Right cardiac atrium (tissue), 5 donors: ENCODE results near the gene UNCX. TPM values are rescaled to one million over a fixed set of nuclear protein-coding genes. Genes with fewer than 3 reads are reported as not detected.

ENCODE experiments used
- ATAC-seq, 2 donors: fragments of 200-7000 bp; cut with Tn5 transposase; one replicate each; pipeline versions ENCODE4 v1.8.0 to v1.9.1; 2020; ENCODE audit warnings: moderate library complexity in 2 of 2, mild to moderate bottlenecking in 1 of 2
- DNase-seq, 3 donors: peaks; one replicate each; pipeline ENCODE4 v3.0.0-alpha.2; 2020
- H3K27ac ChIP-seq: one replicate; pipeline ENCODE4 v1.5.1; 2013; ENCODE audit warnings: mild to moderate bottlenecking, low read length, control low read depth, moderate library complexity
- H3K27me3 ChIP-seq: one replicate; pipeline ENCODE4 v1.6.1; 2013; ENCODE audit not compliant: control insufficient read depth, insufficient read depth
- H3K4me1 ChIP-seq: one replicate; pipeline ENCODE4 v1.6.1; 2013; ENCODE audit warnings: low read length; ENCODE audit not compliant: control insufficient read depth, insufficient read depth
- H3K4me3 ChIP-seq: one replicate; pipeline ENCODE4 v1.5.1; 2013; ENCODE audit warnings: low read length, control low read depth
- H3K9me3 ChIP-seq: one replicate; pipeline ENCODE4 v1.6.1; 2013; ENCODE audit warnings: low read length; ENCODE audit not compliant: control insufficient read depth
- WGBS: extraction: QIAGEN DNeasy Blood & Tissue Kit; methylation state at CpG from one replicate; pipeline ENCODE4 v1.1.7; 2013; 5-methylcytosine and 5-hydroxymethylcytosine counted together
- intact Hi-C, 4 donors: fragments of 100-400 bp; cut with DNase I; formaldehyde crosslinking; loops; one replicate each; pipeline versions ENCODE4 v1.11.0 to v1.14.0; 2022 to 2023
- polyA plus RNA-seq: library from polyadenylated mRNA; stranded (reverse); fragments of 200-250 nt; gene quantifications from one replicate; pipeline ENCODE4 v1.2.3, GENCODE V29; 2013
- total RNA-seq, 4 donors: library from RNA; stranded (reverse); fragmentation: NEBNext Ultra II Directional; extraction: Animal tissue kit (Norgen Biotek cat#: 25700); gene quantifications; one replicate each; pipeline ENCODE4 v1.2.1, GENCODE V29; 2021
- donor health status: healthy with polysubstance abuse.
- donor health status: DM: no; HTN: yes; CAD: no.
- donor health status: DM: no; HTN: no; CAD: no.
- donor health status: DM: no; HTN: yes; CAD: no; lungs with severe emphysema.
- donor health status: DM: yes; HTN: yes; CAD: no.

The UNCX gene
- total and polyA plus RNA-seq, 5 donors = not detected

- Histone ChIP-seq H3K9me3 (no peaks in the 10 kb centered on the region), H3K4me1 (no peaks in the 10 kb centered on the region), H3K4me3 (no peak overlapping the region), H3K27me3 (no peaks in the 10 kb centered on the region), H3K27ac (no peak overlapping the region)
- 4% methylated on average over 38 of the region's 38 CpGs for WGBS
- intact Hi-C loops = no loop called here
- ATAC-seq (no peak), DNase-seq (peak in 1 of 3 donors; percentile 30)
These were observed 8.6 kb downstream of the UNCX start for GRCh38 chr7:1241258-1241602.

- intact Hi-C loops = no loop called here
- 6% methylated on average over 46 of the region's 51 CpGs for WGBS
- Histone ChIP-seq H3K27me3 (no peaks in the 10 kb centered on the region), H3K4me3 (no peak overlapping the region), H3K4me1 (no peaks in the 10 kb centered on the region), H3K9me3 (no peaks in the 10 kb centered on the region), H3K27ac (no peak overlapping the region)
- no peak for ATAC-seq
- DNase-seq = peak in 1 of 3 donors; percentile 13
These were observed 9.1 kb downstream of the UNCX start for GRCh38 chr7:1241603-1242255.

- ATAC-seq (no peak), DNase-seq (peak in 1 of 3 donors; percentile 9)
- intact Hi-C loops = no loop called here
- 6% methylated on average over 33 of the region's 33 CpGs for WGBS
- H3K4me3 ChIP-seq = no peak overlapping the region
- no peaks in the 10 kb centered on the region for H3K4me1 ChIP-seq
- no peak overlapping the region for H3K27ac ChIP-seq
- no peaks in the 10 kb centered on the region for H3K9me3 ChIP-seq
- H3K27me3 ChIP-seq = no peaks in the 10 kb centered on the region
These were observed 9.6 kb downstream of the UNCX start for GRCh38 chr7:1242256-1242605.

DNA sequence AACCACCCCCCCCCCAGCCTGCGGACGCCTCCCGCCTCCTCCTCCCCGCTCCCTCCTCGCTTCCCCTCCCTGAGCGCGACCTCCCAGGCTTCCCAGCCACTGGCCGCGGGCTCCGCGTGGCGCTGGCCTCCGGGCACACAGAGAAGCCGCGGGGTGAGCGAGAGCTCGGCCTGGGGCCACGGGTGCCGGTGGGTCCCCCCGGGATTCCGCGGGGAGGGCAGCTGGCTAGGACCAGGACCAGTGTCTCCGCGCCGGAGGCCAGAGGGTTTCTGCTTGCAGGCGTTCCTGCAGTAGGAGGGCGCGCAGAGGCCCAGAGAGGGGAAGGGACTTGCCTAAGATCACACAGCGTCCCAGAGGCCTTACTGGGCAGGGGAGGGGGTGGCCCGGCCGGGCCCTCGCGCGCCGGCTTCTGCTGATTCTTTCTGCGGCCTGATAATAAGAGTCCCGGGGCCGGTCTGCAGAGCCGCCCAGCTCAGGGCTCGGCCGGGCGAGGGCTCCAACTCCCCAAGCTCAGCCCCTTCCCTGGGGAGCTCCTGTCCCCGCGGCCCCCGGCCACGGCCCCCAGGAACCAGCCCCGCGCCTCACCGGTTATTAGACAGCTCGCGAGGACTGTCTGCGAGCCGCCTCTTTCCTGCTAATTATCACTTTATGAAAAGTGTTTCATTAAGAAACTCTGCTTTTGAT lies 10.1 kb downstream of the UNCX start:
- Histone ChIP-seq H3K4me1 (no peaks in the 10 kb centered on the region), H3K9me3 (no peaks in the 10 kb centered on the region), H3K27ac (no peak overlapping the region), H3K27me3 (no peaks in the 10 kb centered on the region), H3K4me3 (no peak overlapping the region)
- WGBS = 6% methylated on average over 53 of the region's 53 CpGs
- DNase-seq (peak in 2 of 3 donors; percentile 40 to 47), ATAC-seq (no peak)
- intact Hi-C loops = no loop called here

DNA sequence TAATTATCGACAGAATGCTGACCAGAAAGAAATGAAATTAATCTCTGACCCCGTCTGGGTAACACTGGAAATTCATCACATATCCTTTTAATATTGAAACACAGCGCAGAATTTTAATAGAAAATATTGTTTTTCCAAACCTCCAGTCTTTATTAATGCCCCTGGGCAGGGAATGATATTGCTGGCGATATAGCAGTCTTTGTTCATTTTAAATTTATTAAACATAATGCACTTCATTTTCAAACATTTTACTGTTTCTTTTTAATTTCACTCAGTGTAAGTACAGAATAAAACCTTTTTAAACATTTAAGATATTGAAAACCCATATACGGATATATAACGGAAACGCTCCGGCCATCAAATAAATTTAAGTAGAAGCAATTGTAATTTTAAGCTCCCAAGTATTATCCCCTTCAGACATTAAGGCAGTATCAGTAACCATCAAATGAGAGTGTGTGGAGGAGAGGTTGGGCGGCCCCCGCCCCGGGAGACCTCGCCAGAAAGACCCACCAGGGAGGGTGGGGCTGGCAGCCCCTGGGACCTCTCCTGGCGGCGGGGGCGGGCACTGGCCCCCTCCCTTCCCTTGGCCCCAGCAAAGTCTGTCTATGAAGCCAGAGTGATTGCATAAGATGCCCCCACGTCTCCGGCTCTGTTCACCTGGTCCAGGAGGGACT lies 10.8 kb downstream of the UNCX start:
- intact Hi-C loops = no loop called here
- Histone ChIP-seq H3K27ac (no peak overlapping the region), H3K27me3 (no peaks in the 10 kb centered on the region), H3K9me3 (no peaks in the 10 kb centered on the region), H3K4me3 (no peak overlapping the region), H3K4me1 (no peaks in the 10 kb centered on the region)
- ATAC-seq (no peak), DNase-seq (peak in 2 of 3 donors; percentile 32 to 37)
- WGBS = 9% methylated on average over 17 of the region's 17 CpGs

DNA sequence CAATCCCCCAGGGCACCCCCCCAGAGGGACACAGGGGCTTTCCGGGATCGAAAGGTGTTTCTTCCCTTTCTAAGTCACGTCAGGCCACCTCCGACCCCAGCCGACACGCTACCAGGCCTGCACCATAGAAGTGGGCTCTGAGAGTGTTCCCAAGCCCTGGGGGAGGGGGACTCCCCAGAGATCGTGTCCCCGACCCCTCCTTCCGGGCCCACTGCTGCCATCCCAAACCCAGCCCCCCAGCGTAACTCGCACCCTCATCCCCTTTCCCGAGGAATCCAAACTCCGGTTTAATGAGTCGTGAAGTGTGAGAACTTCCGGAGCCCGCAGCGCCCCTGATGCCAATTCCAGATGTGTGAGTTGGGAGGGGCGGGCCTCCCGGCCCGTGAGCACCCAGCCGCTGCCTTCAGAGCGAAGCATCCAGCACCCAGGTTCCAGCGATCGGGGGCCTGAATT lies 11.3 kb downstream of the UNCX start:
- no peak overlapping the region for H3K4me3 ChIP-seq
- intact Hi-C loops = no loop called here
- H3K9me3 ChIP-seq = no peaks in the 10 kb centered on the region
- no peaks in the 10 kb centered on the region for H3K4me1 ChIP-seq
- no peaks in the 10 kb centered on the region for H3K27me3 ChIP-seq
- DNase-seq = peak in 1 of 3 donors; percentile 7
- 5% methylated on average over 24 of the region's 24 CpGs for WGBS
- no peak overlapping the region for H3K27ac ChIP-seq
- ATAC-seq = no peak

- intact Hi-C loops = no loop called here
- Histone ChIP-seq H3K9me3 (no peaks in the 10 kb centered on the region), H3K4me1 (no peaks in the 10 kb centered on the region), H3K27me3 (no peaks in the 10 kb centered on the region), H3K4me3 (no peak overlapping the region), H3K27ac (no peak overlapping the region)
- peak in 2 of 3 donors; percentile 3 to 4 for DNase-seq
- 24% methylated on average over 14 of the region's 14 CpGs for WGBS
- ATAC-seq = no peak
These were observed 12.2 kb downstream of the UNCX start for GRCh38 chr7:1244700-1245523.

- WGBS = 29% methylated on average over 12 of the region's 12 CpGs
- ATAC-seq = no peak
- no peak overlapping the region for H3K4me3 ChIP-seq
- no peaks in the 10 kb centered on the region for H3K4me1 ChIP-seq
- intact Hi-C loops = no loop called here
- no peaks in the 10 kb centered on the region for H3K9me3 ChIP-seq
- DNase-seq = peak in 1 of 3 donors; percentile 8
- no peaks in the 10 kb centered on the region for H3K27me3 ChIP-seq
- H3K27ac ChIP-seq = no peak overlapping the region
These were observed 12.9 kb downstream of the UNCX start for GRCh38 chr7:1245524-1246050.

GRCh38 chr7:1246160-1246870 lies 13.6 kb downstream of the UNCX start:
- H3K27ac ChIP-seq = no peak overlapping the region
- 10% methylated on average over 48 of the region's 48 CpGs for WGBS
- no peaks in the 10 kb centered on the region for H3K27me3 ChIP-seq
- intact Hi-C loops = no loop called here
- DNase-seq (peak; percentile 10 to 52 (median 31)), ATAC-seq (no peak)
- no peak overlapping the region for H3K4me3 ChIP-seq
- H3K4me1 ChIP-seq = no peaks in the 10 kb centered on the region
- H3K9me3 ChIP-seq = no peaks in the 10 kb centered on the region

DNA sequence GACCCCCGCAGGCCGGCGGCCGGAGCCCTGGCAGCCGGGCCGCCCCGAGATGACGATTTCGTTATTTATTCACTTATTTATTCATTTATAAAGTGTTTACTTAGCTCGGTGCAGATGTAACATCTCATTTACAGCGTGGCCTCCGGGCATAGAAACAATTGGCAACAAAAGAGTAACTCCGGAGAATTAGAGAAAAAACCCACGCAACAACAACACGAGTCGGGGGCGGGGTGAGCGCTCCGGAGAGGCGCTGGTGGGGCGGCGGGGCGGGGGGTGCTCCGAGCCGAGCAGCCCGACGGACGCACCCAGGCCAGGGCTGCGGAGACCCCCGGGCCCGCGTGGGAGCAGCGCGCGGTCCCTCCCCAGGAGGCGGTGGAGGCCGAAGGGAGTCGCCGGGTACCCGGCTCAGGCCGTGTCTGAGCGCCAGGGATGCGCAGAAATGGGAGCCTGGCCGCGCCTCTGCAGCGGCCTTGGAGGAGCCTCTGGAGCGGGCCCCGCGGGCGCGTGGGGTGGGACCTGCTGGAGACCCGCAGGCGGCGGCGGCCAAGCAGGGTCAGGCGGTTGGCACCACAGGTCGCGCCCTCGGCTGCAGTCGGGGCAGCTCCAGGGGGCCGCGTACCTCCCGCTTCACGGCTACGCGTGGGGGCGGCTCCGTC lies 14.3 kb downstream of the UNCX start:
- WGBS = 4% methylated on average over 68 of the region's 68 CpGs
- H3K27ac ChIP-seq = no peak overlapping the region
- H3K27me3 ChIP-seq = no peaks in the 10 kb centered on the region
- DNase-seq = peak; percentile 9 to 41 (median 18)
- H3K4me3 ChIP-seq = no peak overlapping the region
- ATAC-seq = peak in 1 of 2 donors; percentile 19
- no peaks in the 10 kb centered on the region for H3K4me1 ChIP-seq
- no peaks in the 10 kb centered on the region for H3K9me3 ChIP-seq
- intact Hi-C loops = no loop called here
